Inflammatory macrophage treated with lipopolysaccharide for 1 hour (primary cell): ENCODE results near the gene ARID3A.
A peak's percentile ranks its signal among the peaks of the same experiment; 100 is the strongest.

Experiments
- DNase-seq, 2 donors: peaks; one replicate each; pipeline ENCODE4 v3.0.0-alpha.2; 2020 to 2022

The ARID3A gene

DNA sequence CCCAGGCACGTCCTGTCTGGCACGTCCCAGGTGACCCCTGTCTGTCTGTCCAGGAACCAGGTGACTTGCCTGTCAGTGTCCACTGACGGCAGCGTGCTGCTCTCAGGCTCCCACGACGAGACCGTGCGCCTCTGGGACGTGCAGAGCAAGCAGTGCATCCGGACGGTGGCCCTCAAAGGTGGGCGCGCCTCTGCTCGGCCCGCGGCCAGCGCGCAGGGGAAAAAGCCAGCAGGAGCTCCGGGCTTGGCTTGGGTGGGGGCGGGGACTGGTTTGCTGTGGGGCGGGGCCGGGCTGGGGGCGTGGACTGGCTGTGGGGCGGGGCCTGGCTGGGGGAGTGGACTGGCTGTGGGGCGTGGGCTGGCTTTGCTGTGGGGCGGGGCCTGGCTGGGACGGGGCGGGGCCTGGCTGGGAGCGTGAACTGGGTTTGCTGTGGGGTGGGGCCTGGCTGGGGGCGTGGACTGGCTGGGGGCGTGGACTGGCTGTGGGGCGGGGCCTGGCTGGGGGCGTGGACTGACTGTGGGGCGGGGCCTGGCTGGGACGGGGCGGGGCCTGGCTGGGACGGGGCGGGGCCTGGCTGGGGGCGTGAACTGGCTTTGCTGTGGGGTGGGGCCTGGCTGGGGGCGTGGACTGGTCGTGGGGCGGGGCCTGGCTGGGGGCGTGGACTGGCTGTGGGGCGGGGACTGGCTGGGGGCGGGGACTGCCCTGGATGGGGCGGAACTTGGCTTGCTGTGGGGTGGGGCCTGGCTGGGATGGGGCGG lies 65.5 kb downstream of the ARID3A start:
- peak; percentile 19 to 47 for DNase-seq

DNA sequence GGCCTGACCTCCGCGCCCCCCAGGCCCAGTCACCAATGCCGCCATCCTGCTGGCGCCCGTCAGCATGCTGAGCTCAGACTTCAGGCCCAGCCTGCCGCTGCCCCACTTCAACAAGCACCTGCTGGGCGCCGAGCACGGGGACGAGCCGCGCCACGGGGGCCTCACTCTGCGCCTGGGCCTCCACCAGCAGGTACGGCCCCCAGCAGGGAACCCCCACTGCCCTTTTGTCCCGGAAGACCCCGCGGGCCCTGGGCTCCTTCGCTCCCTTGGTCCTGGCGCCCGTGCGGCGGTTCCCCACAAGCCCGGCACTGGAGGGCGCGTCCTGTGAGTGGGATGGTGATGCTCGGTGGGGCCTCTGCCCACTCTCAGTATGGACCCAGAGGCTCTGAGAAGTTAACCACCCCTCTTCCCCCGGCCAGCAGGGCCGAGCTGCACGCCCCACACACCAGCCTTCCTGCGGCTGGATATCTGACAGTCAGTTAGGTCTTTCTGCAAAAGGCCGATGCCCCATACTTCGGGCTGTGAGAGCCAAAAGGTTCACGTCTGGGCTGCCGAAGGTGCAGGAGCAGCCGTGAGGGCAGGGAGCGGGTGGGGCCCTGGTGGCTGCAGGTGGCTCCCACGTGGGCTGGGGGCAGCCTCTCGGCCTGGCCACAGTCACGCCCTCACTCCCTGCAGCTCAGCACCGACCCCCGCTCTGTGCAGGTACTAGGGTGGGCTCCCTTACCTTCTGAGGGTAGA lies 66.3 kb downstream of the ARID3A start:
- DNase-seq = no peak

DNA sequence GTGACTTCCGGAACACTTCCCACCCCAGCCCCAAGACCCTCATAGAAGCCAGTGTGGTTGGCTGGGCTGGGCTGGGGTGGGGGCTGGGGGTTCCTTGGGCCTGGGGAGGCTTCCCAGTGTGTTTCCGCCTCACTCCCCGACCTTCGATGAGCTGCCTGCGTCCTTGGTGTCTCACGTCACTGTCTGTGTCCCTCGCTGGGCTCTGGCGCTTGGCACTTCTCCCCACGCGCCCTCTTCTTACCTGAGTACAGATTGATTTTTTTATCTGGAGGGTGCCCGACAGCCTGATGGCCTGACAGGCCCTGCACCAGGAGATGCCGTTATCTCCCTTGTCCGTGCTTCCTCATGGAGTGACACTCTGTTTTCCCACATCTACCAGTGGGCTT lies 66.8 kb downstream of the ARID3A start:
- no peak for DNase-seq

DNA sequence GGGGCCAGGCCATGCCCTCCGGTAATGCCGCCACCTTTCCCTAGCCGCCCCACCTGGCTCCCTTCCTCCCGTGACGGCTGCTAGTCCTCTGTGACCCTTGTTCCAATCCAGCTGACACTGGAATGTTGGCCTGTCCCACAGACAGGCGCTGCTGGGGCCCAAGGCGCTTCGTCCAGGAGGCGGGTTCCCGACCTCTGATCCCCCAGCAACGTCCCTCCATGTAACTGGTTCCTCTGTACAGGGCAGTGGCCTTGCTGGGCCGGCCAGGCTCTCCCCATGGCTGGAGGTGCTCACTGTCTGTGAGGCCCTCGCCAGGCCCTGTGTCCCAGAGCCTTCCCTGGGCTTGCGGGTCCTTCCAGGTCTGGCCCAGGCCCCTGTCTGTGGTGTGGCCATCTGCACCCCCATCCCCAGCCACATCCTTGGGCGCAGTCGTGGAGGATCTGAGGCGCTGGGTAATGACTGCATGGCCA lies 67.6 kb downstream of the ARID3A start:
- no peak for DNase-seq

DNA sequence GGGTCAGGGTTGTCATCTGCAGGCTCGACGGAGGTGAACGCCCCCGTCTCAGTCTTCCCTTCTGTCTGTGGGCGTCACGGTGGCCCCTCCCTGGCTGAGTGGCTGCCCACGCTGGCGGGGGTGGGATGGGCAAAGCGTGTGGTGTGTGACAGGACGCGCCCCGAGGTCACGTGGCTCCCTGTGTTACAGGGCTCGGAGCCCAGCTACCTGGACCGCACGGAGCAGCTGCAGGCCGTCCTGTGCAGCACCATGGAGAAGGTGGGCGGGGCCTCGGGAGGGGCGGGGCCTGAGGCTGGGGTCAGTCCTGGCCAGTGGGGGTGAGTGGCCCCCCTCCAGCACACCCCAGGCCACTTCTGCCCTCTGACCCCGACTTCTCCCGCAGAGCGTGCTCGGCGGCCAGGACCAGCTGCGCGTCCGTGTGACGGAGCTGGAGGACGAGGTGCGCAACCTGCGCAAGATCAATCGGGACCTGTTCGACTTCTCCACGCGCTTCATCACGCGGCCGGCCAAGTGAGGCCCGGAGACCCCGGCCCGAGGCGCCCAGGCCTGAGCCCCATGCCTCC lies 68.1 kb downstream of the ARID3A start:
- DNase-seq = no peak

DNA sequence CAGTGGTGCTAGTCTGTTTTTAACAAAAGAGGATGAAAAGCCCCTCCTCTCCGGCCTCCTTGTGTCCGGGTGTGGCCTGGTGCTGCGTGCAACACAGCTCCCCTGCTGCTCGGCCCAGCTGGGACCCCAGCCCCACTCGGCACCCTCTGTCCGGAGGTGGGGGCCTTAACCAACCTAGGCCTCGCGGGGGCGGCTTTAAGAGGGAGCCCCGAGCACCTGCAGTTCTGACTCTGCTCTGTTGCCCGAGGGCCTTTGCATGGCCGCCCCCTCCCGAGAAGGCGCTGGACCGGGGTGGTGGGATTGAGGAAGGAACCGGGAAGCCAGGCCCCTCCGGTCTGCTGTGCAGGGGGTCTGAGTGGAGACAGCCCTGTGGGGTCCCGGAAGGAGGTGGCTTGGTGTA lies 68.7 kb downstream of the ARID3A start:
- DNase-seq = no peak

DNA sequence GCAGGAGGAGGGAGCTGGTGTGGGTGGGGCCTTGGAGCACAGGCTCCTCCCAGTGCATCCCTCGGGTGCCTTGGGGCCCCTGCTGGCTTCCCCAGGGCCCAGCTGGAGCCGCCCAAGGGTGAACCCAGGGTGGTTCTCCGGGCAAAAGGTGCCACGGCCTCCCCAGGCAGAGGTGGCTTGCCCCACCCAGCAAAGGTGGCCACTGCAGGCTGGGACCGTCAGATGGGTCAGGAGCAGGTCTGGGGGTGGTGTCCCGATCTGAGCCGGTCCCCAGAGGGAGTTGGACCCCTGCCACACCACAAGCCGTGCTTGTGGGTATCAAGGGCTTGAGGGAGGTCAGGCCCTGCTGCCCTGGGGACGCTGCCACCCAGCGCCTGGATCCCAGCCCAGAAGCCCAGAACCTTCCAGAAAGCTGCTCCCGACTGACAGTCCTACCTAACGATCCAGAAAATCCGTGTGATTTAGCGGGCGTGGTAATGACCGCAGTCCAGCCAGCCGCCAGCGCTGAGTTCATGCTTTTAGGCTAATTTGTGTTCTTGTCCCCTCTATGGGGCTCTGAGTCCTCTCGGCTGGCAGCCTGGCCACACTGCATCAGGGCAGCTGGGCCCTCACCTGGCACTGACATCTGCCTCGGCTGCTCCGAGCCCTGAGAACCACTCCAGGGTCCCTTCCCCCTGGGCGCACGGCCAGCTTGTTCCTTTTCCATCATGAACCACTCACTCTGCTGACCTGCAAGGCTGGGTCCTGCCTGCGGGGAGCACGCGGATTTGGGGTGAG lies 69.4 kb downstream of the ARID3A start:
- no peak for DNase-seq

DNA sequence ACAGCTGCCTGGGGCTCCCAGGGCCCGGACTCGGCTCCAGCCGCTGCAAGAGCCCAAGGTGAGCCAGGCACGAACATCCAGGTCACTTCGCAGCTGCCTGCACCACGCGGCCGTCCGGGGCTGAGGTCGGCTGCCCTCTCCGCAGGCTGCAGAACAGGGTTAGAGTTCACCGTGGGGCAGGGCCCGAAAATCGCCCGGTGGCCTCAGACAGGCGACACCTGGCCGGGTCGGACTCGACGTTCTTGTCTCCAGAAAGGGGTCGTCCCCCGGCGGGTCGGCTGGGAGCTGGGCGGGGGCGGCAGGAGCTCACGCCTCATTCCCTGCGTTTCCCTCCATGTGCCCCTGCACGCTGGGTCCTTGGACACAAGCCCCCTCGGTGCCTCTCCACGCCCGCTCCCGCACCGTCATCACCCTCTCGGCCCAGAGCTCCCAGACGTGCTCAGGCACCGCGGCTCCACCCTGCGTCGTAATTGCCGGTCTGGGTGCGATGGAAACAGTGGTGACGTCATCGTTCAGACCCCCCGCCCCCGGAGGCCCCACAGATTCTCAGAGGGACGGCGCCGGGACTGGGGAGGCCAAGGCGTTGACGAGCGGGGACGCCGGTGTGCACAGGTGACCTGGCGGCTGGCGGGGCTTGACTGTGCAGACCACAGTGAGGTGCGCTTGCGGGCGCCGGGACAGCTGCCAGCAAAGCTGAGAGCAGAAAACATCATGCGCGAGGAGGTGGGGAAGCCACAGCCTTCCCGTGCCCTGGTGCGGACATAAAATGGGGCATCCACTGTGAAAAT lies 70.4 kb downstream of the ARID3A start:
- no peak for DNase-seq

DNA sequence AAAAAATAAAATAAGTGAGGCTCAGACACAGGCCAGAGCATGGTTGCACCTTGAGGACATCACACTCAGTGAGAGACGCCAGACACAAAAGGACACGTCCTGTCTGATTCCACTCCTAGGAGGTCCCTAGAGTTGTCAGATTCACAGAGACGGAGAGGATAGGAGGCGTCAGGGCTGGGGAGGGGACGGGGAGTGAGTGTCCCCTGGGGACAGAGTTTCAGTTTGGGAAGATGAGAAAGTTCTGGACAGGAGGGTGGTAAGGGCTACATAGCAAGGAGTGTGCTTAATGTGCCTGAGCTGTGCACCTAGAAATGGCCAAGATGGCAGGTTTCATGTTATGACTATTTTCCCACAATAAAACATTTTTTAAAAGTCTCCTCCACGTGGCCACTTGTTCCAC lies 72.2 kb downstream of the ARID3A start:
- DNase-seq = no peak

DNA sequence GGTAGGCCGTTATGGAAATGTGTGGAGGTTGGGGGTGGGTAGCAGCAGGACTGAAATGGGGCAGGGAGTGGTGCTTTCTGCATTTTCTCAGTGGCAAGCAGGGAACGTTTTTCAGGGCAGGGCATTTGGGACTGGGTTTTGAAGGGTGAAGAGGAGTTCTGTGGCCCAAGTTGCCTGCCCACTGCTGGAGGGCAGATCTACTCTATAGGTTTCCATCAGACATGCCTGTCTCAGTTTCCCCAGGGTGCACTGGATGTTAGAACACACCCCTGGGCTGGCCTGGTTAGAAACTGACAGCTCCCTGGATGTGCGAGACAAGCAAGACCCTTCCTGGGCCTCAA lies 73.5 kb downstream of the ARID3A start:
- DNase-seq = no peak

DNA sequence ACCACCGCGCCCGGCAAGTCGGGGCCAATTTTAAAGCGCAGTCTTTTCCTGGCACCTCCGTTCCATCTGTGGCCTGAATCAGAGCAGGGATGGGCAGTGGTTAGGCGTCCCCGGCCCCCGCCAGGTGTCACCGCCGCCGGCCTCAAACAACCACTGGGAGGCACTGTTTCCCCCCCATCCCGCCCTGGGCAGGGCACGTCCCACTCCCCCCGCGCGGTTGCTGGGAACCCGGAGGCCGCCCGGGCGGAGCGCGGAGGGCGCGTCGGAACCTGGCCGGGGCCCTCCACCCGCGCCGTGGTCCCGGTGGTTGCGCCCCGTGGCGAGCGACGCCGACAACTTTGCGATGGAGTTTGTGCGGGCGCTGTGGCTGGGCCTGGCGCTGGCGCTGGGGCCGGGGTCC lies 74.3 kb downstream of the ARID3A start, which contains the start of gene GRIN3B:
GRIN3B (plus strand) TSS at position 325 of the 400 bp plus-strand sequence; CDS start at position 344, 19 bp downstream.
- peak in 1 of 2 donors; percentile 49 for DNase-seq

DNA sequence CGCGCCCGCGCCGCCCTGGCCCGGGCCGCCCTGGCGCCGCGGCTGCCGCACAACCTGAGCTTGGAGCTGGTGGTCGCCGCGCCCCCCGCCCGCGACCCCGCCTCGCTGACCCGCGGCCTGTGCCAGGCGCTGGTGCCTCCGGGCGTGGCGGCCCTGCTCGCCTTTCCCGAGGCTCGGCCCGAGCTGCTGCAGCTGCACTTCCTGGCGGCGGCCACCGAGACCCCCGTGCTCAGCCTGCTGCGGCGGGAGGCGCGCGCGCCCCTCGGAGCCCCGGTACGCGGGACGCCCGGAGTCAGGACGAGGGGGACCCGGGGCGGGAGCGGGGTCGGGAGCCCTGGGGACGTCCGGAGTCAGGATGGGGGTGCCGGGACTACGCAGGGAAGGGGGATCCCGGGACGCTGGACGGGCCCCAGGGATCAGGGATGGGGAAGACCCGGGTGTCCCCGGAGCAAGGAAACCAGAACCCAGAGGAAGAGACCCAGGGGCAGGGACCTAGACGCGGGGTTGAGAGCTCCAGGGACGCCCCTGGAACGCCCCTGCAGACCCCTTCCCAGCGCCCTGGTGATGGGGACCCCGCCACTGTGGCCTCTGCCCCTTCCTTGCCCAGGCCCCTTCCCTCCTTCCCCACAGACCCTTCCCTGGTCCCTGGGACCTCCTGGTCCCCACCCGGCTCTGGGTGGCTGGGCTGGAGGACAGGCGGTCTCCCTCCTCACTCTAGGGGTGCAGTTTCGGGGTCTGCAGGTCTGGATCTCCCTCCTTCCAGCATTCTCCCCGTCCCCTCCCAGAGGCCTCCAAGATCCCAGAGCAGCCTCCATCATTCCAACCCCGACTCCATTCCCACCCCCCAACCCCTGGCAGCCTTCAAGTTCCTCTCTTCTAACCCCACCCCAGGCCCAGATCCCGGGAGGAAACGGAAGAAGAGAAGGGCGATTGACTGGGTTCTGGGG lies 75.0 kb downstream of the ARID3A start:
- DNase-seq = no peak

DNA sequence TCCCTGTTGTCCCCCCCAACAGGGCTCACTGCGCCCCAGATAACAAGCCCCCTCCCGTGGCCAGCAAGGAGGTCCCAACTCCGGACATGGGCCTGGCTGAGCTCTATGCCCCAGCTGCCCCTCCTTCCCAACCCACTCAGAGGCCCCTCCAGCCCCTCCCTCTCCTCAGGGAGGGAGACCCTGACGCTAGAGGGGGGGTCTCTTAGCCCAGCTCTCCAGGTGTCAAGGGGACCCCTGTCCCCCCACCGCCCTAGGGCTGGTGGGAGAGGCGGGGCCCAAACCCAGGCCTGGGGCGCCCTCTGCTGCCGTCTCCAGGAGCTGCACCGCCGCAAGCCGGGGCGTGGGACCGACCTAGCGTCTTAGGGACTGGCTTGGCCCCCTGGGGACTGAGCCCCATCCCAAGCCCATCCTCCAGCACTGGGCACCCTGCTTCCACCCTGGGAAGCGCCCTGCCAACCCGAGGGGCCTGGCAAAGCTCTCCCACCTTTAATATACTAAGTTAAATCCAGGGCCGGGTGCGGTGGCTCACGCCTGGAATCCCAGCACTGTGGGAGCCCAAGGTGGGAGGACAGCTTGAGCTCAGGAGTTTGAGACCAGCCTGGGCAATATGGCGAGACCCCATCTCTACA lies 75.8 kb downstream of the ARID3A start:
- peak; percentile 22 to 74 for DNase-seq

DNA sequence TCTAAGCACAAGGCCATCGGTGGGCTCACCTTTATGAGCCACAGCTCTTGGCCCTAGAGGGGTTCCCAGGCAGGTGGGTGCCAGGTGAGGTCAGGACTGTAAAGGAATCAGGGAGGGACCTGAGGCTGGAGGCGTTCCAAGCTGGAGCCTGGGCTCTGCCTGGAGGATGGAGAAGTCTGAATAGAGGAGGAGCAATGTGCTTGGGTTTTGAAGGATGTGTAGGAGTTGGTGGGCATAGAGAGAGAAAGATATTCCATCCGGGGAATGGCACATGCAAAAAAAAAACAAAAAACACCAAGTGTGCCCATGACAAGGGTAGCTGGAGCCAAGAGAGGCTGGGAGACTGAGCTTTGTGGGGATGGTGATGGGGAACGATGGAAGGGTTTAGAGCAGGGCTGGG lies 76.8 kb downstream of the ARID3A start:
- no peak for DNase-seq

DNA sequence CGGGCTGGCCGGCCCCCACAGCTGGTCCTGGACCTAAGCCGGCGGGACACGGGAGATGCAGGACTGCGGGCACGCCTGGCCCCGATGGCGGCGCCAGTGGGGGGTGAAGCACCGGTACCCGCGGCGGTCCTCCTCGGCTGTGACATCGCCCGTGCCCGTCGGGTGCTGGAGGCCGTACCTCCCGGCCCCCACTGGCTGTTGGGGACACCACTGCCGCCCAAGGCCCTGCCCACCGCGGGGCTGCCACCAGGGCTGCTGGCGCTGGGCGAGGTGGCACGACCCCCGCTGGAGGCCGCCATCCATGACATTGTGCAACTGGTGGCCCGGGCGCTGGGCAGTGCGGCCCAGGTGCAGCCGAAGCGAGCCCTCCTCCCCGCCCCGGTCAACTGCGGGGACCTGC lies 77.4 kb downstream of the ARID3A start:
- no peak for DNase-seq

DNA sequence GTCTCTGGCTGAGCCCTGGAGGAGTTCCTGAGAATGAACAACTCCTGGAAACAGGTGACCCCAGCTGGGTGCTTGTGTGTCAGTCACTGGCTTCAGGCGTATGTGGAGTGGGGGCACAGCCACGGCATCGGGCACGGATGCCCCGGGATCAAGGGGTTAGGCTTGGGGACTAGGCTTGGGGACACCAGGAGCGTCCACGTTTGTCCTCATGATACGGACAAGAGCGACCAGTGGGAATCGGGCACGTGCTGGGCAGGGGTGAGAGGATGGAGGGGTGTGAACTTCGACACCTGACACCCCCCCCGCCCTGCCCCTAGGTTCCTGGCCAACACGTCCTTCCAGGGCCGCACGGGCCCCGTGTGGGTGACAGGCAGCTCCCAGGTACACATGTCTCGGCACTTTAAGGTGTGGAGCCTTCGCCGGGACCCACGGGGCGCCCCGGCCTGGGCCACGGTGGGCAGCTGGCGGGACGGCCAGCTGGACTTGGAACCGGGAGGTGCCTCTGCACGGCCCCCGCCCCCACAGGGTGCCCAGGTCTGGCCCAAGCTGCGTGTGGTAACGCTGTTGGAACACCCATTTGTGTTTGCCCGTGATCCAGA lies 78.5 kb downstream of the ARID3A start:
- DNase-seq = no peak

DNA sequence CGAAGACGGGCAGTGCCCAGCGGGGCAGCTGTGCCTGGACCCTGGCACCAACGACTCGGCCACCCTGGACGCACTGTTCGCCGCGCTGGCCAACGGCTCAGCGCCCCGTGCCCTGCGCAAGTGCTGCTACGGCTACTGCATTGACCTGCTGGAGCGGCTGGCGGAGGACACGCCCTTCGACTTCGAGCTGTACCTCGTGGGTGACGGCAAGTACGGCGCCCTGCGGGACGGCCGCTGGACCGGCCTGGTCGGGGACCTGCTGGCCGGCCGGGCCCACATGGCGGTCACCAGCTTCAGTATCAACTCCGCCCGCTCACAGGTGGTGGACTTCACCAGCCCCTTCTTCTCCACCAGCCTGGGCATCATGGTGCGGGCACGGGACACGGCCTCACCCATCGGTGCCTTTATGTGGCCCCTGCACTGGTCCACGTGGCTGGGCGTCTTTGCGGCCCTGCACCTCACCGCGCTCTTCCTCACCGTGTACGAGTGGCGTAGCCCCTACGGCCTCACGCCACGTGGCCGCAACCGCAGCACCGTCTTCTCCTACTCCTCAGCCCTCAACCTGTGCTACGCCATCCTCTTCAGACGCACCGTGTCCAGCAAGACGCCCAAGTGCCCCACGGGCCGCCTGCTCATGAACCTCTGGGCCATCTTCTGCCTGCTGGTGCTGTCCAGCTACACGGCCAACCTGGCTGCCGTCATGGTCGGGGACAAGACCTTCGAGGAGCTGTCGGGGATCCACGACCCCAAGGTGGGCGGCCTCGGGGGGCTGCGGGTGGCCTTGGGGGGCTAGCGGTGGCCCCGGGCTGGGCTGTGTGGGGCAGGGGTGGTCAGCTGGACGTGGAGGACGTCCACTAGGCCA lies 79.2 kb downstream of the ARID3A start:
- no peak for DNase-seq

DNA sequence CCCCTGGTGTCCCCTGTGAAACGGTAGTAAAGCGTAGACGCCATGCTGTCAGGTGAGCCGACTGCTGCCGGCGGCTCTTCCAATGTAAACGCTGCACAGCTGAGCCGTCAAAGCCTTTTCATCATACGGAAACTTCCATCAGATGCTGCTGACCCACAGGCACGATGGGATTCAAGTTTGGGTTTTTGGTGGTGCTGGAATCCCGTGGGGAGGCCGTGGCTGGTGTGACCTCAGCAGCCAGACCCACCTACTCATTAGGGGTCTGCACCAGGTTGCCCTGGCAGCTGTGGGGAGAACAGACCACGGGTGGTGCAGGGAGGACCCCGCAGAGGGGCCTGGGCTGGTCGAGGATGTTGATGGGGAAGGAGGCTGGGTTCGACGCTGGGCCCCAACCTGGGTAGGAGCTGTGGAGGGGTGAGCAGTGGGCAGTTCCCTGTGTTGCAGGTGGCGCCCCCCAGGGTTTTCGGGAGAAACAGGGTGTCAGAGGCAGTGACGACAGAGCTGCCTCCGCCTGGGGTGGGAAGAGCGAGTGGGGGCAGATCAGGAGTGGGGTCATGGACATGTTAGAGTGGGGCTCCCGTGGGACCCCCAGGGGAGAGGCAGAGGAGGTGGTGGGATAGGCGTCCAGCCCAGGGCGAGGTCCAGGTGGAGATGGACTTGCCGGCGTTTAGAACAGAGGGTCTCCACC lies 81.0 kb downstream of the ARID3A start:
- DNase-seq = no peak
